SKM-1 treated with dmso at 0.1 percent for 144 hours (cell line): ENCODE measurements around the gene AFF3.

Source experiments
- DNase-seq: peaks from one replicate; lab custom pipeline; 2025; ENCODE audit not compliant: unreplicated experiment; lab: John Stamatoyannopoulos, UW

AFF3 gene

GRCh38 chr2:100073110-100073509 is 69.3 kb downstream of the AFF3 start:
- no peak for DNase-seq

DNA sequence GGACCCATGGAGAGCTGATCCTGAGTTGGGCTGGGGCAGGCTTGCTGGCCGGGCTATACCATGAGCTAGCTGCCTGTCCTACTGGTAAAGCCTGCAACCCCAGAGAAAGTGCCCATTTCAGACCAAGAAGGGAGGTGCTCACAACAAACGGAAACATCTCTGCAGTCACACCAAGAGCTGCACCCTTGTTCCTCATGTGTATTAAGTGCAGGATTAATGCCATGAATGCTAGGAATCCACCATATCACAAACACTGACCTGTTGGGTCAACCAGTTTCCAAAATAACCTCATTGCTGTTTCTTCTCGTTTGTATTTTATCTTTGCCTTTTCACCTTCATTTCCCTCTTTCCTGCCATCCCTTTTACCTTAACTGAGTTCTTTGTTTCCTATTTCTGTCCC is 69.9 kb downstream of the AFF3 start:
- DNase-seq, result no peak

DNA sequence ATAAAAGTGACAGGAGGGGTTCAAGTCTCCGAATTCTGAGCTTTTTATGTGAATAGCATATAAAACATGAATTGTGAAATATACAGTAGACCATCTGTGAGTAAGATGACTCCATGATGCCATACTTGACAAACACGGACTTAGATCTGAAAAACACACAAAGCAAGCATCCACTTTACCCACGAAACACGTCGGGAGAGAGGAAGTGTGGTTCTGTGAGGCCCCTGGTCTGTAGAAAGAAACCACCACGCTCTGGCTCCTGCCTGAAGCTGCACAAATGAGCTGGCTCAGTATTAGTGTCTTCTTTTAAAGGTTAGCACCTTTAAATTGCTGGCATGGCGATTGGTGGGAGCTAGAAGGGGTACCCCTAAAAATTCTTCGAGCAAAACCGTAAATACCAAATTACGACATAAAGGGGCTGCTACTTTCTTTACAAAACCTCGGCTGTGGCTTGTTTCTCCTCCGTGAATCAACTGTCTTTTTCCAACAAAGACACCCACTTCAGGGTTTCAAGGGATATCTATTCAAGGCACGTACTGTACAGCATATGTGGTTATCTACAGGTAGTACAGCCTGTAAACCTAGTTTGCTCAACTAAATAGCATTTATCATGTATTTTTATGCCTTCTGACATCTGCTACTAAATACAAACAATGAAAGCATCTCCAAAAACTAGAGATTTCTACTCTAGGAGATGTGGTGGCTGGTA is 70.9 kb downstream of the AFF3 start:
- DNase-seq, result peak; percentile 17

DNA sequence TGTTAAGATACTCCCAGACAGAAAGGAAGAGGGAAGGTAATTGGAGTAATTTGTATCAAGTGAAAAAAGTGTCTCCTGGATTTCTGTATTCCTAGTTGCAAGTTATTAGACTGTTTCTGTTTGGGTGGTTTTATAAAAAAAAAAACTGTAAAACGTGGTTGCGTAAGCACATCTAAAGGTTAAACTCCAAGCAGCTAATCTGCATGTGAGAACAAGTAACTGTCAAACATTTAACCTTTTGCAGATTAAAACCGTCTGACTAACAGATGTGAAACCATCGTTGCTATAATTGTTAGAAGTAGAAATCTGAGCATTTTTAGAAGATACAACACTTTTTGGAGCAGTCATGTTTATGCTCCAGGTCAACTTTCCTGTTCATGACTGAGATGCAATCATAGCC is 72.3 kb downstream of the AFF3 start:
- no peak for DNase-seq

DNA sequence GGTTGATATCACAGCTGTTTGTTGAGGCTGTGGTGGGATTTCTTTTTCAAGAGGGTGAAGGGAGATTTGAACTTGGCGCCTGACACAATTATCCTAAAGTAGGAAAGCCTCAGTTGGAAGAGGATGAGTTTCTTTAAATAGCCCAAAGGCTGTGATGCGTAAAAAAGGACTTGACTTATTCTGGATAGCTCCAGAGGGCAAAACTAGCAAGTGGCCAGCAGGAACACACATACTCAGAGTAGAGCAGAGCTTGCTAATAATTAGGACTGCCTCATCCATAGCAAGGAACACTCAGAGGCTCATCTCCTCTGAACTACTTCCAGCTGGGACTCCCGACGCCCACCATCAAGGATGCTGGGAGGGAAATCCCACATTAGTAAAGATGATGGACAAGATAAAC is 74.0 kb downstream of the AFF3 start:
- no peak for DNase-seq

DNA sequence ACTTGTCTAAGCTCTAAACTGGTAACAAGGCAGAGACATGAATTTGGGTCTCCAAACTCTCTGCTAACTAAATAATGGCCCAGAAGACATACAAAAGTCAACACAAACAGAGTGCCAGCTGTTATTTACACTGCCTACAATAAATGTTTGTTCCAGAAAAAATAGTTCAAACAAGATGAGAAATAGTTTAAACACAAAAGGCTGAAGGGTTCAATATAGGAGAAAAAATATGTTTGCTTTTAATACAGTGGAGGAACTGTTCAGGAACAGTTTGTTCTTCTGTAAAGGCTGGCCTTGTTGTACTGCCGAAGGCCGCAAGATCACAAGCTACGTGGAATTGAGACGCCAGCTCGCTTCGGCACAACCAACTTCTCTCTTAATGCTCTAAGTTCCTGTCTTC is 74.6 kb downstream of the AFF3 start:
- DNase-seq, result no peak

- no peak for DNase-seq
Measured at GRCh38 chr2:100066856-100067255, 75.5 kb downstream of the AFF3 start.

- DNase-seq, result no peak
Measured at GRCh38 chr2:100066246-100066645, 76.1 kb downstream of the AFF3 start.

DNA sequence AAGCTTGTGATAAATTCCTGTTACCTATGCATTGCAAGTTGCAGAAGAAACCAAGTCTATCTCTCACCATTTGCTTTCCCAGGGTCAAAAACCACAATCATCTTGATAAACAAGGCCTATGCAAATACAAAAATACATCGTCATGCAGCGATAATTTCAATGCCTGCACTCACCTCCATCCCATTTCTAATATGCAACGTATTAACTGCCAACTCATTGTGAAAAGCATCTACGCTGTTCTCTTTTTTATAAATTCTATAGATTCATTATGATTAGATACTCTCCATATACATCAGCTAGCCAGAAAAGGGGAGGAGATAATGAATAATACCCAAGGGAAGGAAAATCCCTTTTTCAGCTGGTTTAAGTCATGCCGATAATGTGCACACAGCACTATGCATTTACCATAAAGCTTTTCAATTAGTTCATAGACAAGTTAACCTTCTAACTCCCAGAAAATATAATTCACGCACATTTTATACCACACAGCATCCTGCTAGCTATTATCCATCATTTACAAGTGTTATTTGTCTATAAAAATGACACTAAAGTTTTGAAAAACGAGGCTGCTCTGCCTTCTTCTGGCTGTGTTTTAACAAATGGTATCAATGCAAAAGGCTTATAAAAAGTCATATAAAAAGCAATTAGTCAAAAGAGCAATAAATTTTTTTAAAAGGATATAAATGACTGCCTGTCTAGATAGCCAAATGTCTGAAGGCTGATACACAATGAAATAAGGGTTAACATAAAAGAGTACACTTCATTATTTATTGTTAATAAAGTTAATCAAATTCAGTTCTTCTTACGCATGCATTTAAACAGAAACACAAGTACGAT is 77.6 kb downstream of the AFF3 start:
- no peak for DNase-seq

GRCh38 chr2:100064165-100064564 is 78.2 kb downstream of the AFF3 start:
- DNase-seq, result no peak

- no peak for DNase-seq
Measured at GRCh38 chr2:100063459-100063953, 78.9 kb downstream of the AFF3 start.

DNA sequence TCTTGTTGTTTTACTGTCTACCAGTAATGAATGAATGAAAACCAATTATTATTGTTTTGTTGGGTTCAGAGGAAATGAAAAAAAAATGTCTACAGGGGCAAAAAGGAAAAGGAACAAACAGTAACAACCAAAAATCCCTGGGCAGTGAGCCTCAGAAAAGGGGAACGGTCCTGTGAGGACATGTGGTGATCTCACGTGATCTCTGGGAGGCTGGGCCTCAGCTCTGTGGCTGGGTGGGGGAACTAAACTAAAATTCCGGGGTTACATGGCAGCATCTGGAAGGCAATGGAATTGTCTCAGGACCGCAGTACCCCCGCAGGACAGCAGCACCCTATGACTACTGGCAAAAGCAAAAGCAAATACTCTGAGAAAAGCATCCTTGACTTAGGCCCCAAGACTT is 80.1 kb downstream of the AFF3 start:
- no peak for DNase-seq

DNA sequence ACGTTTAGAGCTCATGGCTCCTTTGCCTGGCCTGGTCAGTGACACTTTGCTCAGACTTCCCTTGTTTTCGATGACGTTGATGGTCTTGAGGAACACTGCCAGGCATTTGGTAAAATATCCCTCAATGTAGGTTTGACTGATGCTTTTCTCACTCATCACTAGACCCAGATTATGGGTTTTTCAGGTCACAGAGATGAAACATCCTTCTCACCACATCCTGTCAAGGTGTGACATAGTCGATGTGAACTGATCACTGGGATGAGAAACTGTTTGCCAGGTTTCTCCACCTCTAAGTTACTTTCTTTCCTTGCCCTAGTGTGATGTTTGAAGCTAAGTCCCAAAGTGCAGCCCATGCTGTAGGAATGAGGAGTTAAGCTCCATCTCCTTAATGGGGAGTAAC is 81.5 kb downstream of the AFF3 start:
- DNase-seq, result no peak

DNA sequence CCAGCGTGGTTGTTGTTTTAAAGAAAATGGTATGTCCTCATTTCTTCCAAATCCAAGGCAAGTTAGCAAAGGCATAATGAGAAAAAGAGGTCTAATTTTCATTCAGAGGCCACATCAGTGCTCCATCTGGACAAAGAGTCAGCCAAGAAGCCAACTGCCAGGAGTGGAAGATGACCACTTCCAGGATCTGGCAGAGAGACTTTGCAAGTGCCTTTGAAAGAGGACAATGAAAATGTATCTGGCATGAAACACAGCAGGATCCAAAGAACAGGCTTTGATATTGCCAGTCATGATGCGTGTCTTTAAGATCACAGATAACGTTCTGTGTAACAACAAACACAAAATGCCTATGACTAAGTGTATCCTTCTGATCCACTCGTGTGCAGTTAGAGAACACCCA is 82.8 kb downstream of the AFF3 start:
- no peak for DNase-seq

DNA sequence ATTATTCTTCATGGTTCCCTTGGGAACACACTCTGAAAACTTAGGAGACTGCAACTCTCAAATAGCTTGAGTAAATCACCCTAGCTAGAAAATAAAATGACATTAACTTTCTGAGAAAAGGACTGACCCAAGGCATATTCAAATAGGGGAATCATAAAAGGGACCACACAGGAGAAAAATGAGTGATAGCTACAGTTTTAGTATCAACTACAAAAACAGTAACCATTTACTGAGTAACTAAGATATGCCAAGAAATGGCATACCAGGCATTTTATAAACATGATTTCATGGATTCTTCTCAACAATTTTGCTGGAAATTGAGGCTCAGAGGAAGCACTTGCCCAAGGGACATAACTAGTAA is 84.5 kb downstream of the AFF3 start:
- DNase-seq, result no peak

- no peak for DNase-seq
Measured at GRCh38 chr2:100054426-100054825, 88.0 kb downstream of the AFF3 start.

GRCh38 chr2:100053087-100053885 is 89.1 kb downstream of the AFF3 start:
- no peak for DNase-seq

DNA sequence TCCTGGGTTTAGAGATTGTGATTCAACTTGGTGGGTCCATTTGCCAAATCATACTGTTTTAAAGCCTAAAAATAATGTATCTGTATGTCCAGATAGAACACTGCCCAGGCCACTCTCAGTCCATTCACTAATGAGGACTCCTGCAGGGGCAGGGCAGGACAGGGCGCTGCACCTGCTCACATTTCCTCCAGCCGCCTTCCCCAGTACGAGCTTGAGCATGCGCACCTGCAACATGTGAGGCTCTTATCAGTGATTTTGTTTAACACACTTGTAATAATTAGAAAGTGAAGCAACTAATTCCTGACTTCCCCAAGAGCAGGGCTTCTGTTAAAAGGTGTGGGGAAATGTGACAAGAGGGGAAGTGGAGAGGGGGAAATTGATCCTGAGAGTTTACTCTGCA is 89.7 kb downstream of the AFF3 start:
- no peak for DNase-seq

DNA sequence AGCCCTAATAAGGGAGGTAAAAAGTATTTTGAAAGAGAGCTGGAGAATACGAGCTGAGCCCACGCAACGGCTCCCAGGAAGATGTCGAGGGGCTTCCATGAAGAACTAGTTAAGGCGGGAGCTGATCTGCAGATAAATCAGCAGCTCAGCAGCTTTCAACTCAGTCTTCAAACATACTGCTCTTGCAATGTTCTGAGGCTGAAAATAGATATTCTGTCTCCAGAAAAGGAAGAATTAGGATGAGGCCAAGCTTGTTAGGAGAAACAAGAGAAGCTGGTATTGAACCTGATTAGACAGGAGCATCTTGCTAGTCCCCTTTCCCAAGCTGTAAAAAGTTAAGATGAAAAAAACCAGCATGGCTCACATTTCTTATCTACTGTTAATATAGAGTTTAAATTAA is 91.1 kb downstream of the AFF3 start:
- no peak for DNase-seq

GRCh38 chr2:100050685-100051084 is 91.7 kb downstream of the AFF3 start:
- no peak for DNase-seq
